HEK293 (cell line): ENCODE measurements around the gene SPINK4.

Experiments
- CTCF ChIA-PET: fragments of 350-600 bp; formaldehyde crosslinking; extraction: SDS; loops from one replicate; lab custom pipeline; 2021; ENCODE audit warnings: antibody characterized with exemption; lab: Yijun Ruan, JAX
- POLR2A ChIA-PET: fragments of 300-600 bp; formaldehyde crosslinking; extraction: SDS; loops from one replicate; lab custom pipeline; 2020; ENCODE audit warnings: antibody characterized with exemption, inconsistent platforms; lab: Yijun Ruan, JAX
- H3K27ac ChIP-seq: fragments of 200-500 bp; sonication (Bioruptor generic); 2 replicates; pipeline ENCODE4 v1.5.1; 2014; ENCODE audit warnings: low read depth, low read length, control low read depth, inconsistent platforms; ENCODE audit errors: extremely low read depth
- H3K36me3 ChIP-seq, 2 experiments: fragments of 200-500 bp in 1 of 2; sonication (Bioruptor generic) in 1 of 2; 1 replicate in 1 of 2; 2 replicates in 1 of 2; pipeline ENCODE4 v1.5.1; 2014 to 2017; ENCODE audit warnings: inconsistent platforms in 2 of 2, low read length in 2 of 2; ENCODE audit not compliant: control insufficient read depth in 2 of 2, insufficient read depth in 1 of 2
- H3K4me1 ChIP-seq: fragments of 200-500 bp; sonication (Bioruptor generic); 2 replicates; pipeline ENCODE4 v1.5.1; 2014; ENCODE audit warnings: mild to moderate bottlenecking, low read length, inconsistent platforms; ENCODE audit not compliant: control insufficient read depth, insufficient read depth
- H3K4me3 ChIP-seq: 2 replicates; pipeline ENCODE4 v1.5.1; 2011; ENCODE audit warnings: low read depth, mild to moderate bottlenecking, control low read depth, low read length, moderate library complexity
- H3K9me3 ChIP-seq: fragments of 200-500 bp; sonication (Bioruptor generic); 2 replicates; pipeline ENCODE4 v1.5.1; 2014; ENCODE audit warnings: low read depth, low read length, inconsistent platforms; ENCODE audit not compliant: control insufficient read depth, insufficient read depth
- BCL11A ChIP-seq: fragments of 450-650 bp; formaldehyde crosslinking; IDR thresholded peaks from 2 replicates; pipeline ENCODE4 v1.5.1; 2016; ENCODE audit warnings: low read depth, missing biosample characterization, missing genetic modification characterization
- HOXA7 ChIP-seq: sonication (generic); formaldehyde crosslinking; IDR thresholded peaks from 2 replicates; pipeline ENCODE4 v1.8.1; 2022; ENCODE audit warnings: missing genetic modification reagents, borderline replicate concordance
- HOXD13 ChIP-seq: sonication (generic); formaldehyde crosslinking; IDR thresholded peaks from 2 replicates; pipeline ENCODE4 v1.8.0; 2022; ENCODE audit warnings: missing genetic modification reagents, borderline replicate concordance
- YY2 ChIP-seq: fragments of 450-650 bp; formaldehyde crosslinking; IDR thresholded peaks from 2 replicates; pipeline ENCODE4 v1.5.1; 2016; ENCODE audit warnings: missing biosample characterization, missing genetic modification characterization
- ZBTB21 ChIP-seq: fragments of 450-650 bp; formaldehyde crosslinking; IDR thresholded peaks from 2 replicates; pipeline ENCODE4 v1.5.1; 2017; ENCODE audit warnings: missing biosample characterization, missing genetic modification characterization
- ZFP3 ChIP-seq: fragments of 450-650 bp; formaldehyde crosslinking; IDR thresholded peaks from 2 replicates; pipeline ENCODE4 v1.5.1; 2016; ENCODE audit warnings: low read depth, missing biosample characterization, missing genetic modification characterization
- ZNF10 ChIP-seq: fragments of 450-650 bp; formaldehyde crosslinking; IDR thresholded peaks from 2 replicates; pipeline ENCODE4 v1.5.1; 2017; ENCODE audit warnings: missing biosample characterization, missing genetic modification characterization
- ZNF157 ChIP-seq: fragments of 450-650 bp; formaldehyde crosslinking; IDR thresholded peaks from 2 replicates; pipeline ENCODE4 v1.5.1; 2016; ENCODE audit warnings: missing biosample characterization, missing genetic modification characterization
- ZNF174 ChIP-seq: fragments of 450-650 bp; formaldehyde crosslinking; IDR thresholded peaks from 2 replicates; pipeline ENCODE4 v1.5.0; 2017; ENCODE audit warnings: missing biosample characterization, mild to moderate bottlenecking, missing genetic modification characterization
- ZNF19 ChIP-seq: fragments of 450-650 bp; formaldehyde crosslinking; IDR thresholded peaks from 2 replicates; pipeline ENCODE4; 2016; ENCODE audit warnings: missing biosample characterization, missing genetic modification characterization, low read depth
- ZNF324 ChIP-seq: fragments of 450-650 bp; formaldehyde crosslinking; IDR thresholded peaks from 2 replicates; pipeline ENCODE4 v1.5.1; 2016; ENCODE audit warnings: missing biosample characterization, missing genetic modification characterization
- ZNF341 ChIP-seq: fragments of 450-650 bp; formaldehyde crosslinking; IDR thresholded peaks from 2 replicates; pipeline ENCODE4; 2016; ENCODE audit warnings: low read depth, missing biosample characterization, missing genetic modification characterization
- ZNF416 ChIP-seq: fragments of 450-650 bp; formaldehyde crosslinking; IDR thresholded peaks from 2 replicates; pipeline ENCODE4 v1.5.1; 2016; ENCODE audit warnings: missing biosample characterization, missing genetic modification characterization
- ZNF473 ChIP-seq: fragments of 450-650 bp; formaldehyde crosslinking; IDR thresholded peaks from 2 replicates; pipeline ENCODE4 v1.5.1; 2017; ENCODE audit warnings: missing biosample characterization, missing genetic modification characterization
- ZNF529 ChIP-seq: fragments of 450-650 bp; formaldehyde crosslinking; IDR thresholded peaks from 2 replicates; pipeline ENCODE4 v1.5.1; 2017; ENCODE audit warnings: missing genetic modification characterization, missing biosample characterization; ENCODE audit not compliant: insufficient replicate concordance
- ZNF600 ChIP-seq: fragments of 450-650 bp; formaldehyde crosslinking; IDR thresholded peaks from 2 replicates; pipeline ENCODE4 v1.5.1; 2016; ENCODE audit warnings: missing biosample characterization, missing genetic modification characterization
- ZNF626 ChIP-seq: fragments of 450-650 bp; sonication (Bioruptor Pico); formaldehyde crosslinking; IDR thresholded peaks from 2 replicates; pipeline ENCODE4 v1.5.1; 2018; ENCODE audit warnings: missing biosample characterization, missing genetic modification characterization, inconsistent platforms
- ZNF658 ChIP-seq: fragments of 450-650 bp; formaldehyde crosslinking; IDR thresholded peaks from 2 replicates; pipeline ENCODE4; 2016; ENCODE audit warnings: missing biosample characterization, missing genetic modification characterization
- ZNF777 ChIP-seq: fragments of 450-650 bp; formaldehyde crosslinking; IDR thresholded peaks from 2 replicates; pipeline ENCODE4 v1.5.1; 2017; ENCODE audit warnings: missing biosample characterization, missing genetic modification characterization, borderline replicate concordance
- TF ChIP-seq, protein P1 (sequence below): fragments of 450-650 bp; formaldehyde crosslinking; IDR thresholded peaks from 2 replicates; pipeline ENCODE4 v1.5.1; 2016; ENCODE audit warnings: missing biosample characterization, missing genetic modification characterization

SPINK4 gene

GRCh38 chr9:33267151-33267767 is 27.3 kb downstream of the SPINK4 start:
- Histone ChIP-seq H3K27ac (no peak overlapping the region), H3K9me3 (no peaks in the 10 kb centered on the region), H3K36me3 (peaks cover 24 to 62% of the 10 kb centered on the region in 2 experiments), H3K4me1 (peaks cover 3% of the 10 kb centered on the region; the same call in 1 of the 2 replicates), H3K4me3 (no peak overlapping the region)
- ChIA-PET CTCF (no interaction called here), POLR2A (no interaction called here)
- TF ChIP-seq ZNF777: no peak
- TF ChIP-seq ZNF529 (tag by site-specific recombination): no peak
- TF ChIP-seq ZBTB21 (tag by site-specific recombination): no peak
- no peak for TF ChIP-seq ZNF10 (tag by site-specific recombination)

DNA sequence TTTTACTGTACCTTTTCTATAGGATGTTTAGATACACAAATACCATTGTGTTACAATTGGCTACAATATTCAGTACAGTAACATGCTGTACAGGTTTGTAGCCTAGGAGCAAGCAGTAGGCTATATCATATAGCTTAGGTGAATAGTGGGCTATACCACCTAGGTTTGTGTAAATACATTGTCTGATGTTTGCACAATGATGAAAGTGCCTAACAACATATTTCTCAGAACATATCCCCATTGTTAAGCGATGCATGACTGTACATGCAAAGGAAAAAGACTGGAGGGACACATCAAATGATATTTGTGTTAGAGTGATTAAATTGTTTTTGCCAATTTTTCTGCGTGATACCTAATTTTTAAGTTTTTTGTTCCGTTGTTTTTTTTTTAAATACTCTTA is 30.2 kb downstream of the SPINK4 start:
- CTCF ChIA-PET: no interaction called here
- no peak overlapping the region for H3K27ac ChIP-seq
- no peaks in the 10 kb centered on the region for H3K9me3 ChIP-seq
- H3K4me3 ChIP-seq: no peak overlapping the region
- TF ChIP-seq ZNF658 (tag by site-specific recombination) (no peak), ZFP3 (tag by site-specific recombination) (no peak)
- TF ChIP-seq, all 188 proteins: peak for 0
- Histone ChIP-seq H3K4me1 (peaks cover 3% of the 10 kb centered on the region; the same call in 1 of the 2 replicates), H3K36me3 (peaks cover 41 to 86% of the 10 kb centered on the region in 2 experiments)
- POLR2A ChIA-PET: no interaction called here

DNA sequence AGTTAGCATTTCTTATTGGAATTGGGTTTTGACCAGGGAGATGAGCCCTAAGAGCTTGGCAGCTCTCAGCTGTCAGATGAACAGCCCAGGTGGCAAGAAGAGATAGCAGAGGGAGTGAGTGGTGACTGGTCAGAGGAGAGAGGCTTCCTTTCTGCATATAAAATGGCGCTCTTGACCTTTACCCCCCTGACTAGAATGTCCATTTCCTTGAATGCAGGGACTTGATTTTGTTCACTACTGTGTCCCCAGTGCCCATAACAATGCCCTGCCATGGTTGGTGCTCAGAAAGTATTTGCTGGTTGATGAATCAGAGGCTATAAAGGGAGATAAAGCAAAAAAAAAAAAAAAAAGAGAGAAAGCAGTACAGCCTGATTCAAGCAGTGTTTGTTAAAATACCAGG is 32.1 kb downstream of the SPINK4 start:
- no peak overlapping the region for H3K4me3 ChIP-seq
- CTCF ChIA-PET: interaction anchor here (2.2 kb wide), 1 partner anchor 15 kb away, joined by 9 read pairs; no protein-coding TSS in a partner anchor
- TF ChIP-seq, protein P1, sequence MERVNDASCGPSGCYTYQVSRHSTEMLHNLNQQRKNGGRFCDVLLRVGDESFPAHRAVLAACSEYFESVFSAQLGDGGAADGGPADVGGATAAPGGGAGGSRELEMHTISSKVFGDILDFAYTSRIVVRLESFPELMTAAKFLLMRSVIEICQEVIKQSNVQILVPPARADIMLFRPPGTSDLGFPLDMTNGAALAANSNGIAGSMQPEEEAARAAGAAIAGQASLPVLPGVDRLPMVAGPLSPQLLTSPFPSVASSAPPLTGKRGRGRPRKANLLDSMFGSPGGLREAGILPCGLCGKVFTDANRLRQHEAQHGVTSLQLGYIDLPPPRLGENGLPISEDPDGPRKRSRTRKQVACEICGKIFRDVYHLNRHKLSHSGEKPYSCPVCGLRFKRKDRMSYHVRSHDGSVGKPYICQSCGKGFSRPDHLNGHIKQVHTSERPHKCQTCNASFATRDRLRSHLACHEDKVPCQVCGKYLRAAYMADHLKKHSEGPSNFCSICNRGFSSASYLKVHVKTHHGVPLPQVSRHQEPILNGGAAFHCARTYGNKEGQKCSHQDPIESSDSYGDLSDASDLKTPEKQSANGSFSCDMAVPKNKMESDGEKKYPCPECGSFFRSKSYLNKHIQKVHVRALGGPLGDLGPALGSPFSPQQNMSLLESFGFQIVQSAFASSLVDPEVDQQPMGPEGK: no peak
- TF ChIP-seq ZNF174 (tag by site-specific recombination): no peak
- TF ChIP-seq, all 188 proteins: peak for 0
- no peaks in the 10 kb centered on the region for H3K9me3 ChIP-seq
- no peaks in the 10 kb centered on the region for H3K4me1 ChIP-seq
- peaks cover 57 to 92% of the 10 kb centered on the region in 2 experiments for H3K36me3 ChIP-seq
- POLR2A ChIA-PET: interaction anchor here (0.7 kb wide), 1 partner anchor 194 kb away, joined by 4 read pairs; no protein-coding TSS in a partner anchor
- no peak overlapping the region for H3K27ac ChIP-seq

DNA sequence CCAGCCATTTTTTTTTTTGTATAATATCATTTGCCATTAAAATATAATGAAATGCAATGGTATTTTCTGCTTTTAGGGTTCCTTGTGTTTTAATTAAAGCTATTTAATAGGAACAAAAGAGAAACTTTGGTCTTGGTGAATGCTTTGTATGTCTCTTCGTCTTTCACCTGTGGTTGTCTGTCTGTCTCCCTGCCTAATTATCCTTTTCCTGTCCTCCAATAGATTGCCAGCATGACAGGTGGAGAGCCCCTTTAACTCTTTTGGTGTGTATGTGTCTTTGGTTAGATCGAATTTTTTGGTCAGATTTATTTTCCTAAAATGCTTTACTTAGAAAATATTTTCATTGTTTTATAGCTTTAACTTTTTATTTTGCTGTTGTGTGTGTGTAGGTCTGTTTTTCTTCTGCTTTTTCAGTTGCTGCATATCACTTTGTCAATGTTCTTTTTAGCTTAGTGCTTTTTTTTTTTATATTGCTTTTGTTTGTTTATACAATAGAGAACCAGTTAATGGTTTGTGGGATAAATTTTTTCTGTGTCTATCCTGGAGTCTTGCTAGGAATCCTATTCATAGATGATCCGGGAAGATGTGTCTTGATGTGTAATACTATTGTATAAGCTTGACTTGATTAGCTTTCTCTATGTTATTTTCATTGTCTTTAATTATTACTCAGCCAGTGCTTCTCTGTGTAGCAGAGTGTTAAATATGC is 33.5 kb downstream of the SPINK4 start:
- POLR2A ChIA-PET: interaction anchor here (1.1 to 2.1 kb wide), 4 partner anchors 9 to 33 kb away, joined by 3 to 7 read pairs (median 5); partner anchors contain the start of genes BAG1, CHMP5, NFX1 and SPINK4
- CTCF ChIA-PET: interaction anchor here (0.8 to 2.2 kb wide), 7 partner anchors 9 to 193 kb away, joined by 3 to 9 read pairs (median 5); partner anchors contain the start of gene NFX1
- Histone ChIP-seq H3K36me3 (peaks cover 65 to 92% of the 10 kb centered on the region in 2 experiments), H3K4me1 (no peaks in the 10 kb centered on the region), H3K27ac (no peak overlapping the region)
- TF ChIP-seq ZNF626 (tag by site-specific recombination) (no peak), ZNF157 (tag by site-specific recombination) (no peak), BCL11A (no peak), ZNF19 (no peak), ZNF324 (tag by site-specific recombination) (no peak), ZNF416 (tag by site-specific recombination) (no peak), HOXA7 (CRISPR knock-in tag) (no peak), ZNF341 (tag by site-specific recombination) (no peak), ZNF473 (no peak), YY2 (tag by site-specific recombination) (no peak), HOXD13 (CRISPR knock-in tag) (no peak), ZNF600 (tag by site-specific recombination) (no peak)
- TF ChIP-seq, all 188 proteins: peak for 0
- Histone ChIP-seq H3K9me3 (no peaks in the 10 kb centered on the region), H3K4me3 (no peak overlapping the region)
